GM19395 (cell line): ENCODE results near the gene CA7.
"Not testable (repeated sequence)": the region's sequence is repeated elsewhere in the genome, so short reads cannot be mapped to it uniquely, and the experiment has no call there.

ENCODE experiments used
- ATAC-seq: cut with Tn5 transposase; IDR thresholded peaks from one replicate; pipeline ENCODE4 v1.9.1; 2021; ENCODE audit warnings: mild to moderate bottlenecking, moderate library complexity; ENCODE audit not compliant: unreplicated experiment

The CA7 gene

GRCh38 chr16:66846266-66846665 is 2.1 kb downstream of the CA7 start:
- no peak for ATAC-seq

- ATAC-seq = no peak
These were observed 2.6 kb downstream of the CA7 start for GRCh38 chr16:66846831-66847230.

- no peak for ATAC-seq
These were observed 3.4 kb downstream of the CA7 start for GRCh38 chr16:66847533-66848067.

GRCh38 chr16:66848172-66848571 is 4.0 kb downstream of the CA7 start:
- ATAC-seq = no peak

- no peak for ATAC-seq
These were observed 4.8 kb downstream of the CA7 start for GRCh38 chr16:66849021-66849420.

- no peak for ATAC-seq
These were observed 5.3 kb downstream of the CA7 start for GRCh38 chr16:66849549-66849948.

- no peak for ATAC-seq
These were observed 6.1 kb downstream of the CA7 start for GRCh38 chr16:66850115-66850815.

- no peak for ATAC-seq
These were observed 7.2 kb downstream of the CA7 start for GRCh38 chr16:66851166-66851964.

GRCh38 chr16:66853261-66854139 is 9.3 kb downstream of the CA7 start:
- no peak for ATAC-seq

- no peak for ATAC-seq
These were observed 12.0 kb downstream of the CA7 start for GRCh38 chr16:66856184-66856730.

GRCh38 chr16:66856801-66857200 is 12.6 kb downstream of the CA7 start:
- no peak for ATAC-seq

GRCh38 chr16:66857437-66857836 is 13.2 kb downstream of the CA7 start:
- no peak for ATAC-seq

- no peak for ATAC-seq
These were observed 14.7 kb downstream of the CA7 start for GRCh38 chr16:66858740-66859396.

GRCh38 chr16:66859397-66860068 is 15.3 kb downstream of the CA7 start:
- no peak for ATAC-seq

- ATAC-seq = no peak
These were observed 17.9 kb downstream of the CA7 start for GRCh38 chr16:66862023-66862520.

GRCh38 chr16:66863707-66864106 is 19.5 kb downstream of the CA7 start:
- ATAC-seq = no peak

- no peak for ATAC-seq
These were observed 25.2 kb downstream of the CA7 start for GRCh38 chr16:66869424-66869823.

GRCh38 chr16:66871363-66871762 is 27.1 kb downstream of the CA7 start:
- not testable (repeated sequence) for ATAC-seq

- no peak for ATAC-seq
These were observed 27.6 kb downstream of the CA7 start for GRCh38 chr16:66871840-66872239.

GRCh38 chr16:66872559-66872942 is 28.3 kb downstream of the CA7 start:
- no peak for ATAC-seq
